Stimulated activated CD4-positive, alpha-beta T cell treated with anti-CD3 and anti-CD28 coated beads, Interleukin-1b, Interleukin-23, amount 100 ng/mL, for 24 hours (primary cell): ENCODE results near the gene ZNF536.

Source experiments
- DNase-seq, 4 experiments: peaks; one replicate each; pipeline ENCODE4 v3.0.0-alpha.2; 2020; ENCODE audit warnings: low read depth in 4 of 4, low spot score in 1 of 4

The ZNF536 gene

DNA sequence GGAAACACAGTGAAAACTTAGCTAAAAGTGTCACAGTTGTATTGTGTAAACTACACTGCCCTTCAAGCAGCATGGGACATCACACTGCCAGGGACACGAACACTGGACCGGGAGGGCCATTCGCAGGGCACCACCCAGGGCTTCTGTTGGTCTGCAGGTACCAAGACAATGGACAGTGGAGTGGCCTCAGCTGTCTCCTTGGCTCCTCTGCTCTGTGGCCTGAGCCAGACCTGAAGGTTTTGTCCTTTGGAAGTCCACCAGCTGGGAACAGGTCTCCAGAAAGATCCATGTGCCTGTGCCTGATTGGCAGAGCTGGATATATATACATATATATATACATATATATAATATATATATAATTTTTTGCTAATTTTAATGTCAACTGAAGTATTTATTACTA lies 149.8 kb downstream of the ZNF536 start:
- DNase-seq: no peak

DNA sequence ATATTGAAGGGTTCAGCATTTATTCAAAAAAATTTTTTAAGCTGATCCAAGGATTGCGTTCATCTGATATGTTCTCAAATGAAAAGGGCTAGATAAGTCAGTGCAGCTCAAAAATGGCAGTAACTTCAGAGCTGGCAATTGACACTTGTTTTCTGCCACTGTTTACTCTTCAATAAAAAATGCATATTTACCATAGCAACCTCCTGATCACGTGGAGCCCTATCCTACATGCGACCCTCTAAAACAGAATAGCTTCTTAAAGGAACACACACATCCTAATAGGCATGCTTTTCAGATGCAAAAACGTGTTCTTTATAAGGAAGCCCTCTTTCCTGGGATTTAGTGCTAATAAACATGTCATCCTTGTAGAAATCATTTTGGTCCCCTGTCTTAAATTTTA lies 150.2 kb downstream of the ZNF536 start:
- DNase-seq: no peak

DNA sequence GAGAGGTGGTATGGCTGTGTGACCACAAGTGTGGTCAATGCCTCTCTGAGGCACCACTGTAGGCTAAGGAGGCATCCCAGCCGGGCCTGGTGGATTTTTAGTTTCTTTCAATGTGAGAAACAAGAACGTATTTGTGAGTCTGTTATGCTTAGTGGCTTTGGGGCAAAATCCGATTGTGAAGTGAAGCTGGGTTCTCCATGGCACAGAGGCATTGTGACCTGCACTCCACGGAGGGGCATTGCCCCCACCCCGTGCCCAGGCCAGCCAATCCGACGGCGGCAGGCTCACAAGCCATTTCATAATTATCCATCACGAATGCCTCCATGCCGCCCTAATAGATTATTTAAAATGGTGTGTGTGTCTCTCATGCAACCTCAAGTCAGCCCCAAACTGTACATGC lies 151.6 kb downstream of the ZNF536 start:
- no peak for DNase-seq

DNA sequence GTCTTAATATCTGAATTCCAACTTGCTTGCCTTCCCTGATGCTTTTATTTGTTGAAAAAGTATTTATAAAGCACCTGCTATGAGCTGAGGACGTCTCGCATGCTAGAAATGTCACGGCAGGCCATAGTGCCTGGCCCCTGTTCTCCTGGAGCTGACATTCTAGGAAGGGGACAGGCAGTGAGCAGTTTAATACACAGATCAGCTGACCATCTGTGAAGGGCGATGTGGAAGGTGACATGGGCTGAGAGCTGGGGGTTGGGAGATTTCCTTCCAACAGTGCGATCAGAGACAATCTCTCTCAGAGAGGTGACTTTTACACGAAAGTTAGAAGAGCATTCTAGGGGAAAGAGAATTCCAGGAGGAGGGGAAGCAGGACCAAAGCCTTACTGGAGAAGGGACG lies 153.2 kb downstream of the ZNF536 start:
- DNase-seq: no peak

DNA sequence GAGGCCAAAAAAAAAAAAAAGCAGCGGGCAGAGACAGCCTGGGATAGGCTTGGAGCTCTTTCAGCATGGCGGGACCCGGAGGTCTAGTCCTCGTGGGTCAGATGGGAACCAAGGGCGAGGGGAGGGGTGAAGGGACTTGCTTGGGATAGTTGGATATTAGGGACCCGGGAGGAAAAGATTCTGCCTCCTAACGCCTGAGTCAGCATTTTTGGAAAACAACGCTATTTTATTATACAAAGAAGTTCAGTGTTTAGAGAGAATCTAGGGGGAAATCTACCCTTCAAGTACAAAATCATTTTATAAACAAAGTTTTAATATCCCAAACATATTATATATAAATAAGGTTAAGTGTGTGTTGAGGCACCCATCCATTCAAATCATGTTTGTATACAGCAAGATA lies 156.7 kb downstream of the ZNF536 start:
- no peak for DNase-seq

DNA sequence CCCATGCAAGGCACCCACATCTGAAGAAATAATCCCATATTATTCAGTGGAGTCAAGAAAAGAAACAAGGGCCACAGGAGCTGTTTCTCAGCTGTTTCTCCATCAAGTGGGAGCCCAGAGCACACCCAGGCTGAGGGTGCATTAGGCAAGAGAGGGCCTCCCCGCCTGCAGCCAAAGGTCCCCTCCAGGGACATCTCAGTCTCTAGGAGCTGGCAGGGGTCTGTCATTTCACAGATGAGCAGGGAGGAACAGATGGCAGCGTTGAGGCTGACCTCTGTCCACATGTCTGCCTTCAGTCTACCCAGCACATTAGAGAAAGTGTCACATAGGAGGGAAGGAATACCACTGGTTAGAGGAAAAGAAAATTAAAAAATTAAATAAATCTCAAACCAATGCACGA lies 157.7 kb downstream of the ZNF536 start:
- DNase-seq: no peak

DNA sequence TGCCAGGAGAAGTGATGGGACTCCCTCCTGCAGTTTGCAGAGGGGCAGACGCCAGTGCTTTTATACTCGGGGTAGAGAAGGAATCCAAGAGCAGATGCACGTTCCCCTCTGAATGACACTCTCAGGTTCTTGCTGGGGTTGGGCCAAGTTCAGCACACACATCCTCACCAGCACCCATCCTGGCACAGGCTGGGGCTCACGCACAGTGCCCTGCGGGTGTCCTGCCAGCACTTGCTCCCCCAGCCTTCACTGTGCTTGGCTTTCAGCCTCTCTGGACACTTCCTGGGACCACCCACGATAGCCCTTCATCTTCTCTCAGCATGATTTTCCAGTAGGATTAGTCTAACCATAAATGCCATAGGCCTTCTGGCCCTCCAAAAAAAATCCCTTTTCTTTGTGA lies 158.6 kb downstream of the ZNF536 start:
- DNase-seq: no peak

DNA sequence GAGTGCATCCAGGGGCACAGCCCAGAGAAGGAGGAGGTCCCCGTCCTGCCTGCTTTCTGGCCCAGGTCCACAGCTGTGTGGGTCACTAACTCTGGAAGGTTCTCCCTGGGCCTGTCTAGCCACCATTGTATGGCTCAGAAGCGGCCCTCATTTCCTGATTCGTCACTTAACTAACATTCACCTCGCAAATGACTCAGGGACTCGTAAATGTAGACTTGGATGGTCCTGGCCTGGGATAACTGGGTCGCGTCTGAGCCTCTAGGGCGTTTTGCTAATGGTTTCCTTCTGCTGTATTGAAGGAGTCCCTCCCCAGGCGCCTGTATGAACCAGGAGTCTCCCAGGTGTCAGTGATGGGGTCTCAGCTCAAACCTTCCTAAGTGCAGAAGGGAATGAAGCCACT lies 162.8 kb downstream of the ZNF536 start:
- DNase-seq: no peak

DNA sequence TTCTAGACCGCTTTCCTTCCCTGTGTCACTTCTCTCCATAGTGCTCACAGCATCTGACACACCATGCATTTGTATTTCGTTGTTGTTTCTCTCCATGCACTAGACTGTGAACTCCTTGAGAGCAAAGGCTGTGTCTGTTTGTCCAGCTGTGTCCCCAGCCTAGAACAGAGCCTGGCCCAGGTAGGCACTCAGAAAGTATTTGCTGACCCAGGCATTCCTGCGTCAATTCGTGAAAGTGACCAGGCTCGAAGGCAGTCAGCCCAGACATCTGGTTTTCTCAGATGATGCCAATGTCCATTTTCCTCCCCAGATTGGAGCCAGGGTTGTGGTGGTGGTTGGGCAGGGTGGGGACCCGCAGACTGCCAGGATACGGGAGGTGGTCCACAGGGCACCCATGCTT lies 164.8 kb downstream of the ZNF536 start:
- DNase-seq: no peak

DNA sequence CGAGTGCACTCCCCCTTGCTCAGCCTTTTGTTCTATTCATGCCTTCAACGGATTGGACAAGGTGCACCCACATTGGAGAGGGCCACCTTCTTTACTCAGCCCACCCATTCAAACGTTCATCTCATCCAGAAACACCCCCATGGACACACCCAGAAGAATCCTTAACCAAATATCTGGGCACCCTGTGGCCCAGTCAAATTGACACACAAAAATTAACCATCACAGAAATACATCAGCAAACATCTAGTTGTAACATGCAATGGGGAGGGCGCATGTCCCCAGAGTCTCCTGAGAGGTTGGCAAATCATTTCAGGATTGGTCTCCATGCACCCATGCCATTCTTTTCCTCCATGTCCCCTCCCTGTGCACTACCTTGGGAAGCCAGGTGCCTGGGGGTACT lies 167.1 kb downstream of the ZNF536 start:
- no peak for DNase-seq

DNA sequence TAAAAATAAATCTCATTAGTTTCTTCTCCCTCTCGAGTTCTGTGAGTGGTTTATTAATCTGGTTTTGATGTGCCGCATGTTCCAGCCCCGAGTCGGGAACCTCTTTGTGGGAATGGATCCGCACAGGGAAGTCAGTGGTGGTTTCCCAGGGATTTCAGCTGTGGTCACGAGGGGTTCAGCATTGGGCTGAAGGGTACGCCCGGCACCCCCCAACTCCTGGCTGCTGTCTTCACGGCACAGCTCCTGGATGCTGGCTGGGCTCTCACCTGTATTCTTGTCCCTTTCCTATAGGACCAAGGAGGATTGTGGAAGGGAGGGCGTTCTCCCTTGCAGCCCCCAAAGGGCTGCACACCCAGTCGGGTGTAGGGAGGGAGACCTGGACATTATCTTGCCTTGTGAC lies 167.8 kb downstream of the ZNF536 start:
- no peak for DNase-seq

DNA sequence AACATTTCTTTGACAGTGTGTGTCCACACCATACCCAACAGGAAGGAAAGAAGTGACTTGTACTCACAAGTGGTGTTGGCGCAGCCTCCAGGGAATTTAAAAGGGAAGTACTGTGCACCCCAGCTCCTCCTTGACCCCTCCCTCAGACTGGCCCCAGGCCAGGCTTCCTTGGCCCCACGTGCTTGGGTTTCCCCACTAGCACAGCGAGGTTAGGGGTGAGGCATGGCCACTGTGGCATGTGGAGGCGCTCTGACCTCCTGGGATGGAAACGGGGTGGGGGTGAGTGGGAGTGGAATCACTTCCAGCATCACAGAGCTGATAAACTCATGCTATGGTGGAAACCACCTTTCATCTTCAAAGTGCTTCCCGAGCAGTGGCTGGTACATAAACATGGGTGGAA lies 168.6 kb downstream of the ZNF536 start:
- no peak for DNase-seq

DNA sequence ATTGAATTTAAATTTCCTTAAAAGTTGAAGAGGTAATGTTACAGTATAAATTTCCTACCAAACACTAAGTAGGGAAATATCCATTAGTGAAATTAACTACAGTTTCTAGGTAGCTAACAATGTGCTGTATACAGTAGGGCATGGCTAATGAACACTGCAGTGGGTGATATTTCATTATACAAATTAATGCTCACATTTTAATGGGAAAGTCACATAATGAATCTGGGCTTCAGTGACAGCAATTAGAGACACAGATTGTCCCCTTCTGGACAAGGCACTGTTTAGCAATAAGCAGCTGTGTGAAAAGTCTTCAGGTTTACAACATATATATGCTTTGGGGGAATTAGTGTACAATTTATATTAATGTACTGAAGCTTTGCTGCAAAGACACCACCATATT lies 169.4 kb downstream of the ZNF536 start:
- DNase-seq: no peak

DNA sequence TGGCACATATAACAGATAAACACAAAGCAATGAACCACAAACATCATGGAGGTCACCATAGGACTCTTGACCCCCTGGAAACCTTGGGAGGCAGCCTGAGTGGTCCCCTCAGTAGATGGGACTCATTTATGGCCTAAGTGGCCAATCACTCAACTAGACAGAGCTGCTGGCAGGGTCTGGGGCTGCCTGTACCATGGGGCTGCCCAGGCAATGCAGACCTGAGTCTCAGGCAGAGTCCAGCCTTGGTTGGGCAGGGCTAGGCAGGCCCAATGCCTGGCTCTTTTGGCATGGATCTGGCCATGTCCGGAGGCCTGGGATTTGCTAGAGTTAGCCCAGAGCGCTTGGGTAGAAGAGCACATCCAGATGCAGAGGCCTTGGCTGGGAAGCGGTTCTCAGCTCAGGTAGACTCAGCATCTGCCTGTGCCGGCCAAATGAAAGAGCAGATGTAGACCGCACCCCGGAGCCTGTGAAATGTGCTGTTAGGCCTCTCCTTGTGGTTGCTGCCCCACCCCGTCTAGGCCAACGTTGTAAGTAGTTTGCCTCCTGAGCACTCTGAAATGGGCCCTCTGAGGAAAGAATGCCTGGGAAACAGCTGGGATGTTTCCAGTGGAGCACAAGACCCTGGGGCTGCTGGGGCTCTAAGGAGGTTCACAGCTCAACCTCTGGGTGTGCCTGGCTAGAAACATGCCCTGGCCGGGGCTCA lies 171.2 kb downstream of the ZNF536 start:
- DNase-seq: no peak

DNA sequence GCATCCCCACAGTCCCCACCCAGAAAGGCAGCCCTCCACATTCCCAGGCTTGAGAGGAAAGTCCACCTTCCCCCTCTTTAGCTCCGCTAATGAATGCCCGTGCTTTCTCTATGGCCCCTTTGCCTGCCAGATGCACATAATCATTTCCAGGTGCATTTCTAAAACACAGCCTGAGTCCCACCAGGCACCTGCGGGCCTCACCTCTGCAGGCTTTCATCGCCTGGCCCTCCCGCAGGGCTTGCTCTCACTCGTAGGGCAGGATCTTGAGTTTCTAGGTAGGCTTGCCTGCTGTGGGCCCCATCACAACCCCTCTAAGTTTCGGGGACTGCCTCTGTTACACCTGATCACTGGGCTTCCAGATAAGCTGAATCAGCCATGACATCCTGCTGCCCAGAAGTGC lies 173.6 kb downstream of the ZNF536 start:
- DNase-seq: no peak

DNA sequence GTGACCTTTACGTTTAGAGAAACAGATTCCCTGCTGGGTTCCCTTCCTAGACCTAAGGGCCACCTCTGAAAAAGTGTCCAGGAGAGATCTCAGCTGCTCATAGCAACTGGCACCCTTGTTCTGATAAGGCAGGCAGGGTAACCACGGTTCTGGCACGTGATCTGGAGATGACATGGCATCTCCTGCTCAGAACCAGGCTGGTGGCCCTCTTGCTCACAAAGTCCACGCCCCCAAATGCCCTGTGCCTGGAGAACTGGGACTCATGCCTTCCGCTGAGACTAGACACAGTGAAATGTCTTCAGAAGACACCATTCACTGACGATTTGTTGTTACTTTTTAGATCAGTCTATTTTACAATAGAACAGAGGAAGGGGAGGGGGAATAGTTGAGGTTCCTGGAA lies 174.1 kb downstream of the ZNF536 start:
- no peak for DNase-seq

DNA sequence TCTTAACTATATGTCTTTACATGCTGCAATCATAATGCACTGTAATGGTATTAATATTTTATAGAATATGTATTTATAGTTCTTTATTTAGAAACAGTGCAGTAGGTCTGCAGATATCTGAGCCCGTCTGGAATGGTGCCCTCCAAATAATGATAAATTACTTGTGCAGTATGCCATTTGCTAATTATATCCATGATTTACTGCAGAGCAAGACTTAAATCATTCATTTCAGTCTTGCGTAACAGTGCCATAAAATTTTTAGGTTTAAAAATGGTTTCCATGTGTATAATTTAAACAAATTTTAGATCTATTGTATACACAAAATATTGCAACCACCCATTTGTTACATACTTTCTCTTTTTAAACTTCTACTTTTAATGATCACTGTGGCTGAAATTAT lies 175.1 kb downstream of the ZNF536 start:
- no peak for DNase-seq

DNA sequence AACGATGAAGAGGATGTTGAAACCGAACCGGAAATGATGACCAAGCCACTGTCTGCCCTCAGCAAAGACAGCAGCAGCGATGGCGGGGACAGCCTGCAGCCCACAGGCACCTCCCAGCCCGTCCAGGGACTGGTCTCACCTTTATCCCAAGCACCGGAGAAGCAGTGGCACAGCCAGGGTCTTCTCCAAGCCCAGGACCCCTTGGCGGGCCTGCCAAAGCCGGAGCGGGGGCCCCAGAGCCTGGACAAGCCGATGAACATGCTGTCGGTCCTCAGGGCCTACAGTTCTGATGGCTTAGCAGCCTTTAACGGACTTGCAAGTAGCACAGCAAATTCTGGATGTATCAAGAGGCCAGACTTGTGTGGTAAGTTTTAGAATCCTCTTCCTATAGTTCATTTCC lies 177.0 kb downstream of the ZNF536 start:
- no peak for DNase-seq

DNA sequence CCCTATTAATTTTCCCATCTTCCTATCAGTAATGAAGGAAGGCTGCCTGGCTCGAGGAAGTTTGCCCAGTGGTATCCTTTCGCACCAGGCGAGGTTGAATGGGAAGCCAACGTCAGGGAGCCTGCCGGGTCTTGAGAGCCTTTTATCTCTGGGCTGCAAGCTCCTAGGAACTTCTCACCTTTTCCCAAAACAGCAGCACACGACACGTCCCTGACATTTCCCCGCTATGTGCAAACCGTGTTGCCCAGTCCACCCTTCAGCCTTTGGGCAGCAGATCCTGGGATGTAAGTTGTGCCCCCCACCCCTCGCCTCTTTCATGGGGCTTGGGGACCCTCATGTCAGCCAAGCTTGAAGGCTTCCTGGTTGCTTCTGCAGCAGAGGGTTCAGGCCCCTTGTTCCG lies 179.1 kb downstream of the ZNF536 start:
- DNase-seq: no peak

DNA sequence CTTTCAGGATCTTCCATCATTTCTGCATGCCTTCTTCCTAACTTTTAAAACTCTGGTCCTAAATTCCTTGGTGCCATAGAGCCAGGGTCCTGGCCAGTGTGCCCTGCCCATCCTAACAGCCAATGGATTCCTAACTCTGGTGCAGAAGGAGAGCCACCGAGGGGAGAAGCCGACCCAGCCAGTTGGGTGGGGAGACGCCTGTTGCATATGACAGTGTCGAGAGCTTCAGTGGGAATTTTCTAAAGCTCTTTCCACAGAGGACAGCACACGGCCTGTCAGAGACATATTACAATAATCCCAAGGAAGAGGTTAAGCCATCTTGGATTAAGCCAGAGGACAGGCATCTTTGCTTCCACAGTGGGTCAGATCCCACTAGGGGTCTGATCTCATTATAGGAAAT lies 180.4 kb downstream of the ZNF536 start:
- no peak for DNase-seq

DNA sequence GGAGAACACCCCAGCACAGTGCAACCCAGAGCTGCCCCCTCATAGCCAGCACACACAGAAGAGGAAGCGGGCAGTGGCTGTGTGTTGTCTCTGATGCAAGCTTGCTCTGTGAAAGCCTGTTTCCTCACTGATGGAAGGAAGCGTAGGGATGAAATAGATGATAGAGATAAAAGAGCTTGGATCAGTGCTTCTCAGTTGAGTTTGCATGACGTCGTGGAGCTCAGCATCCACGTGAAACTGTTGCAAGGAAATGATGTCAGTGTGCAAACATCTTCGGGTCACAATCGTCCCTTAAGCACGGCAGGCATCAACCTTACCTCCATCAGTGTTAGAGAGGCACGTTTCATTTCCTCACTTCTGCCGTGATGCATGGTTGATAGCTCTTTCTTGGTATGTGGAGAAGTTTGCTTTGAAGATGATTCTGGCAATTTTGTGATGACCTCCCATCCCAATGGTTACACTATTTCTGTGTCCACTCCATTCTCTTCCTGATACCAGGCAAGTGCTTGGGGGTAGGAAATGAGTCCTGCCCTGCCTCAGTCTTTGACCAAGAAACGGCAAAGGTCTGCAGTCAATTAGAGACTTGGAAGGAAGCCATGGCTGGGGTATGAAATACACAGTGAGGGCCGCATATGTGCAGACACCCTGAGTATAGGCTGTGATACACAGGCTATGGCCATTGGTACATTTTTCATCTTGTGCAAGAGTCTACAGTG lies 183.0 kb downstream of the ZNF536 start:
- DNase-seq: no peak

DNA sequence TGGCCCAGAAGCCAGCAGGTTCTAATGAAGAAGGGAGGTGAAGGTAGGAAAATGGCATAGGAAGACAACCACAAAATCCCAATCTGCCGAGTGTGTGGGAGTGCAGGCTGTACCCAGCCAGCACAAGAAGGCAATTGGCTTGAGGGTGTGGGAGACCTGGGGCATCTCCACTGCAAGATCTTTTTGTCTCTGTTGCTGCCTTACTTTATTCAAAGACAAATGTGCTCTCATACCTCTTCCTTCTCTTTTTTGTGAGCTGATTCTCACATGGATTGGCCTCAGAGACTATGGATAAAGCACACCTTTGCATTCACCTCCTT lies 183.6 kb downstream of the ZNF536 start:
- DNase-seq: no peak

DNA sequence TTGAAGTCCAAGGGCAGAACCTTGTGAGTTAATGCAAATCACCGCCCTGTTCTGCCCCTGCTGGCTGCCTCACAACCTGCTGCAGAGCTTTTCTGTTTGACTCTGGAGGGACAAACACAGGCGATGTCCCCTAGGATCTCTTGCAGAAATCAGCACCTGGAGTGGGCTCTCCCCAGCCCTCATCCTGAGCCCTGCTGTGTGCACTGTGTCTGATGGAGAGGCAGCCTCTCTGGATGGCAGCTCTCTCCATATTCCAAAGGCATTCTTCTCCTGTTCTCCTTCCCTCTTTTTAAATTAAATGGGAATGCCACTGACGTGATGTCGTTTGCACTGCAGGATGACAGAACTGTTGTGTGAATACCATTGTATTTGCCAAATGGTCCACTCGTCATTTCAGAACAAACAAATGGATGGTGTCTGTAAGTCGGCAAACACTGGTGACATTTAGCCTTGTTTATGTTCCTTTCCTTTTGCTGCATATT lies 184.1 kb downstream of the ZNF536 start:
- DNase-seq: no peak
